Measurements from ENCODE around the gene GRID1. TPM values are rescaled to one million over a fixed set of nuclear protein-coding genes. Genes with fewer than 3 reads are reported as not detected.

The GRID1 gene
- total and polyA plus RNA-seq, 5 donors: 0.06 to 1.8 (median 0.29) TPM

- DNase-seq (no peak), ATAC-seq (no peak)
- WGBS: 85% methylated on average over 1 of the region's 1 CpG
- intact Hi-C loops (cut with DNase I): no loop called here
- H3K4me1 ChIP-seq (ENCODE audit: control insufficient read depth, insufficient read depth, low read length): no peaks in the 10 kb centered on the region
- no peak overlapping the region for H3K27ac ChIP-seq (ENCODE audit: low read length)
- H3K9me3 ChIP-seq (ENCODE audit: control insufficient read depth, low read length): no peaks in the 10 kb centered on the region
- no peak overlapping the region for H3K4me3 ChIP-seq (ENCODE audit: low read length)
- H3K27me3 ChIP-seq (ENCODE audit: control insufficient read depth, insufficient read depth): no peaks in the 10 kb centered on the region
Observed at GRCh38 chr10:85602713-85603112, 763.9 kb downstream of the GRID1 start.

GRCh38 chr10:85602306-85602705 is 764.3 kb downstream of the GRID1 start:
- intact Hi-C loops (cut with DNase I): no loop called here
- Histone ChIP-seq H3K27me3 (ENCODE audit: control insufficient read depth, insufficient read depth) (no peaks in the 10 kb centered on the region), H3K9me3 (ENCODE audit: control insufficient read depth, low read length) (no peaks in the 10 kb centered on the region), H3K4me3 (ENCODE audit: low read length) (no peak overlapping the region), H3K27ac (ENCODE audit: low read length) (no peak overlapping the region), H3K4me1 (ENCODE audit: control insufficient read depth, insufficient read depth, low read length) (no peaks in the 10 kb centered on the region)
- ATAC-seq (no peak), DNase-seq (peak in 1 of 3 donors; percentile 41)
- WGBS: 94% methylated on average over 18 of the region's 18 CpGs

GRCh38 chr10:85601526-85601925 is 765.1 kb downstream of the GRID1 start:
- ATAC-seq (no peak), DNase-seq (no peak)
- H3K27me3 ChIP-seq (ENCODE audit: control insufficient read depth, insufficient read depth): no peaks in the 10 kb centered on the region
- intact Hi-C loops (cut with DNase I): no loop called here
- H3K27ac ChIP-seq (ENCODE audit: low read length): no peak overlapping the region
- no peaks in the 10 kb centered on the region for H3K9me3 ChIP-seq (ENCODE audit: control insufficient read depth, low read length)
- H3K4me3 ChIP-seq (ENCODE audit: low read length): no peak overlapping the region
- 92% methylated on average over 9 of the region's 9 CpGs for WGBS
- H3K4me1 ChIP-seq (ENCODE audit: control insufficient read depth, insufficient read depth, low read length): no peaks in the 10 kb centered on the region

DNA sequence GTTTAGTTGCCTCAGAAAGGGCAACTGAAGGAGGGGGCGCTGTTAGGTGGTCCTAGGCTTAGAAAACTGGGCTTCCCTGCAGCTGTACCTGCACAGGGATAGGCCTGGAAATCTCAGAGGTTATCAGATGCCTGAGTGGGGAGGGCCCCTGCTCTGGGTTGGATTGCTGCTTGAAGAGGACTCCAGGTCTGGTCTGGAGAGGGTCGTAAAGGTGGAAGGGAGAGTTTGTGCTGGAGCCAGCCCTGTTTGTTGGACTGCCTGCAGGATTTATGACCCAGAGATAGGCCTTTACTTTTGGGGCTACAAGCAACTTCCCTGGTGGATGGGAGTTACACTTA is 765.9 kb downstream of the GRID1 start:
- H3K27me3 ChIP-seq (ENCODE audit: control insufficient read depth, insufficient read depth): no peaks in the 10 kb centered on the region
- no peak overlapping the region for H3K27ac ChIP-seq (ENCODE audit: low read length)
- H3K9me3 ChIP-seq (ENCODE audit: control insufficient read depth, low read length): no peaks in the 10 kb centered on the region
- ATAC-seq (no peak), DNase-seq (no peak)
- no peaks in the 10 kb centered on the region for H3K4me1 ChIP-seq (ENCODE audit: control insufficient read depth, insufficient read depth, low read length)
- H3K4me3 ChIP-seq (ENCODE audit: low read length): no peak overlapping the region
- intact Hi-C loops (cut with DNase I): no loop called here
- WGBS: 78% methylated on average over 2 of the region's 2 CpGs

GRCh38 chr10:85600026-85600743 is 766.4 kb downstream of the GRID1 start:
- Histone ChIP-seq H3K9me3 (ENCODE audit: control insufficient read depth, low read length) (no peaks in the 10 kb centered on the region), H3K27me3 (ENCODE audit: control insufficient read depth, insufficient read depth) (no peaks in the 10 kb centered on the region), H3K27ac (ENCODE audit: low read length) (no peak overlapping the region), H3K4me1 (ENCODE audit: control insufficient read depth, insufficient read depth, low read length) (no peaks in the 10 kb centered on the region), H3K4me3 (ENCODE audit: low read length) (no peak overlapping the region)
- ATAC-seq (no peak), DNase-seq (no peak)
- 68% methylated on average over 5 of the region's 5 CpGs for WGBS
- intact Hi-C loops (cut with DNase I): no loop called here

DNA sequence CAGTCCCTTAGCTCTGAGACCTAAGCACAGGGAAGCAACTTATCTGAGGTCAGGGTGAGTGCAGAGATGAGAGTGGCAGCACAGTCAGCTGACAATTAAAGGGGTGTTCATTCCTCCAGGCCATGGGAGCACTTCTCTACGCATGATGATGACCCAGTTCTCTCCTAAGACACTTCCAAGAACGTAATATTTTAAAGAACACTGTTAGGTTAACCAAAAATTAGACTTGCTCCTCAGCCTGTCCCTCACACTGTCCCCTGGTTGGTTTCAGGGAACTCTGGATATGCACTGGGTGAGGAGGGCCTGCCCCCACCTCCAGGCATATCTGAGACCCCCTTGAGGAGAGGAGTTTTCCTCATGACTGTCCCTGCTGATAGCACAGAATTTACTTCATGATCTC is 767.5 kb downstream of the GRID1 start:
- Histone ChIP-seq H3K4me3 (ENCODE audit: low read length) (no peak overlapping the region), H3K27ac (ENCODE audit: low read length) (no peak overlapping the region), H3K27me3 (ENCODE audit: control insufficient read depth, insufficient read depth) (no peaks in the 10 kb centered on the region), H3K9me3 (ENCODE audit: control insufficient read depth, low read length) (no peaks in the 10 kb centered on the region), H3K4me1 (ENCODE audit: control insufficient read depth, insufficient read depth, low read length) (no peaks in the 10 kb centered on the region)
- intact Hi-C loops (cut with DNase I): no loop called here
- ATAC-seq: no peak
- WGBS: 89% methylated on average over 2 of the region's 2 CpGs
- no peak for DNase-seq

DNA sequence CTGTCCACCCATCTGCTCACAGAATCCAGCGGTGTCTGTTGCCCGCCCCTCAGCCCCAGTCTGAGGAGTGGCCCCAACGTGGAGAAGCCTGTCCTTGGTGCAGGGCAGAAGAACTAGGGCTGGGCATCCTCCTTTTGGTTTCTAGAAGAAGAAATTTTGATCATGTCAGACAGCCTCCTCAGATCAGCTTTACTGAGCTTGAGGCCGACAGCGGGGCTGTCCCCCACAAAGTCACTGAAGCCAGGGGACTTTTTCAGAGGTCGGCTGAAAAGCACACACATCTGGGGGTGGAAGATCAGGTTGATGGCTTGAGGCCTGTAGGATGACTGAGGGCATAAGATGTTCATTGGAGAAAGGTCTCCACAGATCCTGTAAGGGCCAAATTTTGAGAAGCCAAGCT is 767.9 kb downstream of the GRID1 start:
- no peaks in the 10 kb centered on the region for H3K27me3 ChIP-seq (ENCODE audit: control insufficient read depth, insufficient read depth)
- H3K9me3 ChIP-seq (ENCODE audit: control insufficient read depth, low read length): no peaks in the 10 kb centered on the region
- H3K4me3 ChIP-seq (ENCODE audit: low read length): no peak overlapping the region
- no peaks in the 10 kb centered on the region for H3K4me1 ChIP-seq (ENCODE audit: control insufficient read depth, insufficient read depth, low read length)
- 85% methylated on average over 6 of the region's 6 CpGs for WGBS
- H3K27ac ChIP-seq (ENCODE audit: low read length): no peak overlapping the region
- intact Hi-C loops (cut with DNase I): no loop called here
- DNase-seq: no peak
- ATAC-seq: no peak

GRCh38 chr10:85597006-85597405 is 769.6 kb downstream of the GRID1 start:
- intact Hi-C loops (cut with DNase I): no loop called here
- no peak for ATAC-seq
- Histone ChIP-seq H3K27me3 (ENCODE audit: control insufficient read depth, insufficient read depth) (no peaks in the 10 kb centered on the region), H3K4me3 (ENCODE audit: low read length) (no peak overlapping the region), H3K27ac (ENCODE audit: low read length) (no peak overlapping the region), H3K4me1 (ENCODE audit: control insufficient read depth, insufficient read depth, low read length) (no peaks in the 10 kb centered on the region), H3K9me3 (ENCODE audit: control insufficient read depth, low read length) (no peaks in the 10 kb centered on the region)
- 83% methylated on average over 5 of the region's 5 CpGs for WGBS
- no peak for DNase-seq

DNA sequence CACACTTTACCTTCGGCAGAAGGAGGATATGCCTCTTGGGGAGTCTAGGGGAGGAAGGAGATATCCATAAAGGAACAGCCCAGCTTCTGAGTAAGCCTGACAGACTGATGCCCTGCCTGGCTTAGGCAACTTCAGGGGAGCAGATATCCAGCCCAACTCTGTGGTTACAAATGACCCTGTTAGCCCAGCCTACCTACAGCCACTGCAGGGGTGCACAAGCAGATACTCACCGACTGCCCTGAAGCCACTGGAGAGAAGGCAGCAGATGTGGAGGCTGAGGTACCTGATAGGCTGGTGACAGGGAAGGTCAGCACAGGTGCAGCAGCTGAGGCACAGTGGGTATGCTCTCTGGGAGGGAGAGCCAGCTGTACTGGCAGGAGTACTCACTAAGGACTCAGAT is 770.2 kb downstream of the GRID1 start:
- DNase-seq: no peak

DNA sequence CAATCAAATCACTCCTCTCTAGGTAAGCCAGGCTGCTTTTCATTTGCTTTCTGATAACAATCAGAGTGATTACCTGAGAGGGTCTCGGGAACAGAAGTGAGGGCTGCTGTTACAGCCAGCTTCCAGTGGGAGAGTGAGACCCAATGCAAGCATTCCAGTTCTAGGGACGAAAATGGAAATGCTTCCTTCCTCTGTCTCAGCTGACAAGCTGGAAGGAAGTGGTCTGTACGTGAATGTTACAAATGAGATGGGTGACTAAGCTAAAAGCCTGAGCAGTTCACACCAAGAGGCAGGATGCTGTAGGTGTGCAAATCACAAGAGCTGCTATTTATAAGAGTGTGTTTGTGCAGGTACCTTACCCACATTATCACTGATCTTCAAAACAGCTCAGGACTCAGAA is 772.4 kb downstream of the GRID1 start:
- Histone ChIP-seq H3K9me3 (ENCODE audit: control insufficient read depth, low read length) (no peaks in the 10 kb centered on the region), H3K4me1 (ENCODE audit: control insufficient read depth, insufficient read depth, low read length) (no peaks in the 10 kb centered on the region), H3K27ac (ENCODE audit: low read length) (no peak overlapping the region), H3K4me3 (ENCODE audit: low read length) (no peak overlapping the region), H3K27me3 (ENCODE audit: control insufficient read depth, insufficient read depth) (no peaks in the 10 kb centered on the region)
- DNase-seq (no peak), ATAC-seq (no peak)
- WGBS: 40% methylated on average over 3 of the region's 3 CpGs
- intact Hi-C loops (cut with DNase I): no loop called here

More for the DNA sequence above, 770.2 kb downstream of the GRID1 start:
- H3K27me3 ChIP-seq (ENCODE audit: control insufficient read depth, insufficient read depth): no peaks in the 10 kb centered on the region
- intact Hi-C loops (cut with DNase I): no loop called here
- no peaks in the 10 kb centered on the region for H3K9me3 ChIP-seq (ENCODE audit: control insufficient read depth, low read length)
- no peak overlapping the region for H3K4me3 ChIP-seq (ENCODE audit: low read length)
- no peak overlapping the region for H3K27ac ChIP-seq (ENCODE audit: low read length)
- H3K4me1 ChIP-seq (ENCODE audit: control insufficient read depth, insufficient read depth, low read length): no peaks in the 10 kb centered on the region
- no peak for ATAC-seq
- WGBS: 69% methylated on average over 2 of the region's 2 CpGs

GRCh38 chr10:85593226-85593772 is 773.3 kb downstream of the GRID1 start:
- H3K9me3 ChIP-seq (ENCODE audit: control insufficient read depth, low read length): no peaks in the 10 kb centered on the region
- no peaks in the 10 kb centered on the region for H3K4me1 ChIP-seq (ENCODE audit: control insufficient read depth, insufficient read depth, low read length)
- H3K27ac ChIP-seq (ENCODE audit: low read length): no peak overlapping the region
- ATAC-seq (no peak), DNase-seq (no peak)
- H3K27me3 ChIP-seq (ENCODE audit: control insufficient read depth, insufficient read depth): no peaks in the 10 kb centered on the region
- 51% methylated on average over 4 of the region's 4 CpGs for WGBS
- intact Hi-C loops (cut with DNase I): no loop called here
- no peak overlapping the region for H3K4me3 ChIP-seq (ENCODE audit: low read length)

DNA sequence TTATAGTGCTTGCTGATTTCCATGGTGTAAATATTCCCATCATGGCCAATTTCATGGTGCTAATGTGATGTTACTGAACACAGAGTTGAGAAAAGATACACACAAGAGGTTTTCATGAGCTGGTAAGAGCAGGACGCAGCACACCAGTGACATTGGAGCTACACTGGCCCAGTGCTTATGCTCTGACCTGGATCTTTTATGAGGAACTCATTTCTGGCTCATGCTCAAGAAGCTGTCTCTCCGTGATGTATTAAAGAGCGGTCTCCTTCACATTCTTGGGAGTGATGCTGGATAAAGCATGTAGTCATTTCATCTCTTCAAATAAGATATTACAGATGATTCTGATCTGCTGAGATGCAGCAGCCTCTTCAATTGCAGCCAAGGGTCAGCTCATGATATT is 785.2 kb downstream of the GRID1 start:
- Histone ChIP-seq H3K27ac (ENCODE audit: low read length) (no peak overlapping the region), H3K27me3 (ENCODE audit: control insufficient read depth, insufficient read depth) (no peaks in the 10 kb centered on the region), H3K9me3 (ENCODE audit: control insufficient read depth, low read length) (peaks cover 2% of the 10 kb centered on the region), H3K4me1 (ENCODE audit: control insufficient read depth, insufficient read depth, low read length) (no peaks in the 10 kb centered on the region), H3K4me3 (ENCODE audit: low read length) (no peak overlapping the region)
- 59% methylated on average over 3 of the region's 3 CpGs for WGBS
- ATAC-seq (no peak), DNase-seq (no peak)
- intact Hi-C loops (cut with DNase I): no loop called here
